Vagina (tissue), 2 donors: ENCODE measurements around the gene MXD3. TPM values are rescaled to one million over a fixed set of nuclear protein-coding genes. Genes with fewer than 3 reads are reported as not detected.
"Not testable (repeated sequence)": the region's sequence is repeated elsewhere in the genome, so short reads cannot be mapped to it uniquely, and the experiment has no call there.

ENCODE experiments used
- DNase-seq, 2 donors: peaks; one replicate each; pipeline ENCODE4 v3.0.0-alpha.2; 2017; ENCODE audit errors: extremely low spot score in 2 of 2
- H3K27ac ChIP-seq: fragments of 200-600 bp; sonication (generic); one replicate; pipeline ENCODE4 v1.5.1; 2019
- H3K27me3 ChIP-seq: fragments of 200-600 bp; sonication (generic); one replicate; pipeline ENCODE4 v1.5.1; 2019
- H3K36me3 ChIP-seq, 2 donors: fragments of 200-600 bp; sonication (generic); one replicate each; pipeline ENCODE4 v1.5.1; 2017 to 2019
- H3K4me1 ChIP-seq: fragments of 200-600 bp; sonication (generic); one replicate; pipeline ENCODE4 v1.5.1; 2019
- H3K4me3 ChIP-seq, 2 donors: fragments of 200-600 bp; sonication (generic); 1 replicate in 1 of 2; 2 replicates in 1 of 2; pipeline ENCODE4 v1.5.1; 2016 to 2019
- H3K9me3 ChIP-seq: fragments of 200-600 bp; sonication (generic); one replicate; pipeline ENCODE4 v1.5.1; 2019
- CTCF ChIP-seq, 3 experiments: fragments of 450-650 bp in 2 of 3; fragments of 200-600 bp in 1 of 3; sonication (generic) in 1 of 3; IDR thresholded peaks; one replicate each; pipeline ENCODE4 v1.5.1; 2017 to 2019; ENCODE audit warnings: antibody characterized with exemption in 3 of 3, mild to moderate bottlenecking in 2 of 3, moderate library complexity in 2 of 3
- POLR2A ChIP-seq, 2 donors: fragments of 450-650 bp; IDR thresholded peaks; one replicate each; pipeline ENCODE4 v1.6.1; 2017; ENCODE audit warnings: antibody characterized with exemption in 2 of 2, mild to moderate bottlenecking in 2 of 2, moderate library complexity in 2 of 2
- POLR2AphosphoS5 ChIP-seq, 2 donors: sonication (generic); formaldehyde crosslinking; IDR thresholded peaks; one replicate each; pipeline ENCODE4 v1.9.0; 2017; ENCODE audit warnings: antibody characterized with exemption in 2 of 2, mild to moderate bottlenecking in 2 of 2, low read depth in 1 of 2; ENCODE audit not compliant: insufficient read depth in 1 of 2
- intact Hi-C: fragments of 100-400 bp; cut with DNase I; formaldehyde crosslinking; loops from one replicate; pipeline ENCODE4 v1.15.1; 2023
- total RNA-seq: library from RNA; depleted of rRNA; stranded (reverse); fragments of >200 nt; gene quantifications from one replicate; pipeline ENCODE4 v1.2.3, GENCODE V29; 2016

MXD3 gene
- total RNA-seq, 1 donor from 2014 or later: 5.4 TPM

GRCh38 chr5:177347699-177348098 lies 36.0 kb upstream of the MXD3 start:
- Histone ChIP-seq H3K4me3 (no peak overlapping the region), H3K9me3 (no peaks in the 10 kb centered on the region), H3K27me3 (no peaks in the 10 kb centered on the region), H3K4me1 (peaks cover 53% of the 10 kb centered on the region), H3K27ac (no peak overlapping the region), H3K36me3 (peaks cover 0 to 6% of the 10 kb centered on the region in 2 donors)
- no peak for TF ChIP-seq POLR2AphosphoS5 (IDR thresholded peaks at IDR 0.05; ENCODE audit: insufficient read depth in 1 of 2, low read depth in 1 of 2)
- no peak for TF ChIP-seq POLR2A (IDR thresholded peaks at IDR 0.05)
- no peak for TF ChIP-seq CTCF (IDR thresholded peaks at IDR 0.05)
- intact Hi-C loops: loop anchor here (10.0 kb wide), 1 partner anchor 1097 kb away; no protein-coding TSS in a partner anchor
- no peak for DNase-seq

- DNase-seq: no peak
- Histone ChIP-seq H3K27me3 (no peaks in the 10 kb centered on the region), H3K4me1 (peaks cover 50% of the 10 kb centered on the region), H3K4me3 (no peak overlapping the region), H3K27ac (no peak overlapping the region), H3K9me3 (no peaks in the 10 kb centered on the region), H3K36me3 (peaks cover 0 to 11% of the 10 kb centered on the region in 2 donors)
- TF ChIP-seq POLR2A (IDR thresholded peaks at IDR 0.05) (no peak), POLR2AphosphoS5 (IDR thresholded peaks at IDR 0.05; ENCODE audit: insufficient read depth in 1 of 2, low read depth in 1 of 2) (no peak), CTCF (IDR thresholded peaks at IDR 0.05) (no peak)
- intact Hi-C loops: loop anchor here (10.0 kb wide), 1 partner anchor 1098 kb away; no protein-coding TSS in a partner anchor
Observed at GRCh38 chr5:177346820-177347219, 35.1 kb upstream of the MXD3 start.

DNA sequence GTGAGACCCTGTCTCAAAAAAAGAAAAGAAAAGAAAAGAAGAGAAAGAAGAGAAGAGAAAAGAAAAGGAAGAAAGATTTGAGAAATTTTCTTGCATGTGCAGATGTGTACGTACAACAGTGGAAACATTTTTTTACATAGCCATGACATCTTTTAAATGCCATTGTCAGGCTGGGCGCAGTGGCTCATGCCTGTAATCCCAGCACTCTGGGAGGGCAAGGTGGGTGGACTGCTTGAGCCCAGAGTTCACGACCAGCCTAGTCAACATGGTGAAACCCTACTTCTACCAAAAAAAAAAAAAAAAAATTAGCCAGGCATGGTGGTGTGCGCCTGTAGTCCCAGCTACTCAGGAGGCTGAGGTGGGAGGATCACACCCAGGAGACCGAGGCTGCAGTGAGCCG lies 33.2 kb upstream of the MXD3 start:
- intact Hi-C loops: loop anchor here (10.0 kb wide), 1 partner anchor 1100 kb away; no protein-coding TSS in a partner anchor
- no peak for DNase-seq
- H3K27ac ChIP-seq: no peak overlapping the region
- H3K9me3 ChIP-seq: no peaks in the 10 kb centered on the region
- no peaks in the 10 kb centered on the region for H3K27me3 ChIP-seq
- H3K4me3 ChIP-seq: no peak overlapping the region
- peaks cover 37% of the 10 kb centered on the region for H3K4me1 ChIP-seq
- H3K36me3 ChIP-seq: peaks cover 0 to 15% of the 10 kb centered on the region in 2 donors
- TF ChIP-seq POLR2A (IDR thresholded peaks at IDR 0.05) (no peak), POLR2AphosphoS5 (IDR thresholded peaks at IDR 0.05; ENCODE audit: insufficient read depth in 1 of 2, low read depth in 1 of 2) (no peak), CTCF (IDR thresholded peaks at IDR 0.05) (no peak)

- Histone ChIP-seq H3K27me3 (no peaks in the 10 kb centered on the region), H3K4me1 (peaks cover 33% of the 10 kb centered on the region), H3K36me3 (peaks cover 0 to 15% of the 10 kb centered on the region in 2 donors), H3K9me3 (no peaks in the 10 kb centered on the region), H3K27ac (no peak overlapping the region), H3K4me3 (no peak overlapping the region)
- intact Hi-C loops: loop anchor here (10.0 kb wide), 1 partner anchor 1101 kb away; no protein-coding TSS in a partner anchor
- TF ChIP-seq CTCF (IDR thresholded peaks at IDR 0.05) (no peak), POLR2AphosphoS5 (IDR thresholded peaks at IDR 0.05; ENCODE audit: insufficient read depth in 1 of 2, low read depth in 1 of 2) (no peak), POLR2A (IDR thresholded peaks at IDR 0.05) (no peak)
- no peak for DNase-seq
Observed at GRCh38 chr5:177343777-177344176, 32.1 kb upstream of the MXD3 start.

DNA sequence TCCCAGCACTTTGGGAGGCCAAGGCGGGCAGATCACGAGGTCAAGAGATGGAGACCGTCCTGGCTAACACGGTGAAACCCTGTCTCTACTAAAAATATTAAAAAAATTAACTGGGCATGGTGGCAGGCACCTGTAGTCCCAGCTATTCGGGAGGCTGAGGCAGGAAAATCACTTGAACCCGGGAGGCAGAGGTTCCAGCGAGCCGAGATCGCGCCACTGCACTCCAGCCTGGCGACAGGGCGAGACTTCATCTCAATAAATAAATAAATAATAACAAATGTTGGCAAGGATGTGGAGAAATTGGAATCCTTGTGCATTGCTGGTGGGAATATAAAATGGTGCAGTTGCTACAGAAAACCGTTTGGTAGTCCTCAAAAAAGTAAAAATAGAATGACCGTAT lies 31.3 kb upstream of the MXD3 start:
- not testable (repeated sequence) for H3K9me3 ChIP-seq, H3K27ac ChIP-seq, H3K27me3 ChIP-seq, H3K4me3 ChIP-seq, DNase-seq
- intact Hi-C loops: loop anchor here (10.0 kb wide), 1 partner anchor 1102 kb away; no protein-coding TSS in a partner anchor
- Histone ChIP-seq H3K36me3 (peaks cover 0 to 18% of the 10 kb centered on the region in 2 donors), H3K4me1 (peaks cover 26% of the 10 kb centered on the region)
